Calu3 (cell line): ENCODE measurements around the gene TSLP. TPM values are rescaled to one million over a fixed set of nuclear protein-coding genes. Genes with fewer than 3 reads are reported as not detected.
A peak's percentile ranks its signal among the peaks of the same experiment; 100 is the strongest.

ENCODE experiments used
- BruUV-seq: library from RNA; stranded (reverse); fragments of 400-500 nt; replicated peaks from 2 replicates; lab custom pipeline; 2021; lab: Mats Ljungman, UMichigan
- CTCF ChIA-PET: fragments of 300-600 bp; sonication (Branson Sonifier 250); formaldehyde crosslinking; loops from one replicate; lab custom pipeline; 2022; ENCODE audit warnings: antibody characterized with exemption; lab: Charles Lee
- DNase-seq: peaks from one replicate; pipeline ENCODE4 v3.0.0; 2022
- H3K27ac Mint-ChIP-seq: one replicate; pipeline ENCODE4 v1.8.0; 2022; ENCODE audit warnings: mixed read lengths; ENCODE audit not compliant: unreplicated experiment
- H3K27me3 Mint-ChIP-seq: one replicate; pipeline ENCODE4 v1.8.0; 2022; ENCODE audit warnings: mixed read lengths; ENCODE audit not compliant: unreplicated experiment
- H3K36me3 Mint-ChIP-seq: one replicate; pipeline ENCODE4 v1.8.0; 2022; ENCODE audit warnings: mild to moderate bottlenecking, moderate library complexity, mixed read lengths; ENCODE audit not compliant: insufficient read depth, unreplicated experiment
- H3K4me1 Mint-ChIP-seq: one replicate; pipeline ENCODE4 v1.8.0; 2022; ENCODE audit warnings: mild to moderate bottlenecking, low read depth, mixed read lengths; ENCODE audit not compliant: unreplicated experiment
- H3K4me3 Mint-ChIP-seq: one replicate; pipeline ENCODE4 v1.8.0; 2022; ENCODE audit warnings: mild to moderate bottlenecking, low read depth, moderate library complexity, mixed read lengths; ENCODE audit not compliant: unreplicated experiment
- H3K9me3 Mint-ChIP-seq: one replicate; pipeline ENCODE4 v1.8.0; 2022; ENCODE audit warnings: low read depth, mixed read lengths; ENCODE audit not compliant: unreplicated experiment
- intact Hi-C: fragments of 100-400 bp; cut with micrococcal nuclease; formaldehyde crosslinking; loops from one replicate; pipeline ENCODE4 v1.10.0; 2022; ENCODE audit not compliant: unreplicated experiment
- total RNA-seq: library from RNA; stranded (reverse); gene quantifications from 2 replicates; pipeline ENCODE4 v1.2.3, GENCODE V29; 2022
- TF ChIP-seq, protein P1 (sequence below): fragments of 200-600 bp; IDR thresholded peaks from one replicate; pipeline ENCODE4 v1.8.0; 2022; ENCODE audit warnings: antibody characterized with exemption; ENCODE audit not compliant: unreplicated experiment

The TSLP gene
- total RNA-seq, 1 experiment from 2014 or later = not detected

DNA sequence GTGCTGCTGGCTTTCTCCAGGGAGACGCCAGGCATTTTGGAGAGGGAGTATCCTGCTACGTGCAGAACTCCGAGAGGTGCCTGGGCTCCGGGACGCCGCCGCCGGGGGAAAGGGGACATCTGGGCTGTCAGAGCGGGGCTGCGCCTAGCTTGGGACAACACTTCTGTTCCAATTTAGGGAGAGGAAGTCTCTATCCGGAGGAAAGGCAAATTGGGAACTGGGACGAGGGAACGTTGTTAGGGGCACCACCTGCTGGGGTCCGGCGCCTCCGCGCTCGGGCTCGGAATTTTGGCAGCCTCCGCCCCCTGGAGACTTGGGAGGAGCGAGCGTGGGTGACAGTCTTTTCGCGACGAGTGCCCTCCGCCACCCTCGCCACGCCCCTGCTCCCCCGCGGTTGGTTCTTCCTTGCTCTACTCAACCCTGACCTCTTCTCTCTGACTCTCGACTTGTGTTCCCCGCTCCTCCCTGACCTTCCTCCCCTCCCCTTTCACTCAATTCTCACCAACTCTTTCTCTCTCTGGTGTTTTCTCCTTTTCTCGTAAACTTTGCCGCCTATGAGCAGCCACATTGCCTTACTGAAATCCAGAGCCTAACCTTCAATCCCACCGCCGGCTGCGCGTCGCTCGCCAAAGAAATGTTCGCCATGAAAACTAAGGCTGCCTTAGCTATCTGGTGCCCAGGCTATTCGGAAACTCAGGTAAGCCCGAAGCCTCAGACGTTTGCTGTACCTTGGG lies 1.6 kb downstream of the TSLP start:
- Mint-ChIP-seq H3K27ac (peak overlapping the region; percentile 50), H3K4me1 (peaks cover 32% of the 10 kb centered on the region), H3K27me3 (peaks cover 59% of the 10 kb centered on the region), H3K4me3 (peak overlapping the region; percentile 84), H3K9me3 (no peaks in the 10 kb centered on the region), H3K36me3 (peaks cover 15% of the 10 kb centered on the region)
- intact Hi-C loops = no loop called here
- peak; percentile 35 for DNase-seq
- BruUV-seq = no TSS peak
- TF ChIP-seq, protein P1, sequence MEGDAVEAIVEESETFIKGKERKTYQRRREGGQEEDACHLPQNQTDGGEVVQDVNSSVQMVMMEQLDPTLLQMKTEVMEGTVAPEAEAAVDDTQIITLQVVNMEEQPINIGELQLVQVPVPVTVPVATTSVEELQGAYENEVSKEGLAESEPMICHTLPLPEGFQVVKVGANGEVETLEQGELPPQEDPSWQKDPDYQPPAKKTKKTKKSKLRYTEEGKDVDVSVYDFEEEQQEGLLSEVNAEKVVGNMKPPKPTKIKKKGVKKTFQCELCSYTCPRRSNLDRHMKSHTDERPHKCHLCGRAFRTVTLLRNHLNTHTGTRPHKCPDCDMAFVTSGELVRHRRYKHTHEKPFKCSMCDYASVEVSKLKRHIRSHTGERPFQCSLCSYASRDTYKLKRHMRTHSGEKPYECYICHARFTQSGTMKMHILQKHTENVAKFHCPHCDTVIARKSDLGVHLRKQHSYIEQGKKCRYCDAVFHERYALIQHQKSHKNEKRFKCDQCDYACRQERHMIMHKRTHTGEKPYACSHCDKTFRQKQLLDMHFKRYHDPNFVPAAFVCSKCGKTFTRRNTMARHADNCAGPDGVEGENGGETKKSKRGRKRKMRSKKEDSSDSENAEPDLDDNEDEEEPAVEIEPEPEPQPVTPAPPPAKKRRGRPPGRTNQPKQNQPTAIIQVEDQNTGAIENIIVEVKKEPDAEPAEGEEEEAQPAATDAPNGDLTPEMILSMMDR = no peak
- CTCF ChIA-PET = no interaction called here

DNA sequence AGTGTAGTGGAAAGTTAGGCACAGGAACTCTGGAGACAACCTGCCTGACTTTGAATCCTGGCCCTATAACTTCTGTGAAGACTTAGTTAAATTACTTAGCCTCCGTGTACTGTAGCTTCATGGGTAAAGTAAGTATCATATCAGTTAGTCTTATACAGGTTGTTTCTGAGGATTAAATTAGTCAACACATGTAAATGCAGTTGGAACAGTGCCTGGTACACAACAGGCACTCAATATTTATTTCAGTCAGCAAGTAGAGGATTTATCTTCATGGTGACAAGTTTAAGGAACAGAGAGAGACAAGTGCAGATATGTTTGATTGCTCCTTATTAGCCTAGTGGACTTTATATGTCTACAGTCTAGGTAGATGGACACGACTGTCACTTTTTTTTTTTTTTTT lies 2.7 kb downstream of the TSLP start:
- no peak overlapping the region for H3K27ac Mint-ChIP-seq
- H3K36me3 Mint-ChIP-seq = peaks cover 15% of the 10 kb centered on the region
- no peaks in the 10 kb centered on the region for H3K9me3 Mint-ChIP-seq
- peaks cover 32% of the 10 kb centered on the region for H3K4me1 Mint-ChIP-seq
- TF ChIP-seq, protein P1 = no peak
- CTCF ChIA-PET = no interaction called here
- intact Hi-C loops = no loop called here
- H3K4me3 Mint-ChIP-seq = no peak overlapping the region
- no TSS peak for BruUV-seq
- DNase-seq = no peak
- peaks cover 47% of the 10 kb centered on the region for H3K27me3 Mint-ChIP-seq

DNA sequence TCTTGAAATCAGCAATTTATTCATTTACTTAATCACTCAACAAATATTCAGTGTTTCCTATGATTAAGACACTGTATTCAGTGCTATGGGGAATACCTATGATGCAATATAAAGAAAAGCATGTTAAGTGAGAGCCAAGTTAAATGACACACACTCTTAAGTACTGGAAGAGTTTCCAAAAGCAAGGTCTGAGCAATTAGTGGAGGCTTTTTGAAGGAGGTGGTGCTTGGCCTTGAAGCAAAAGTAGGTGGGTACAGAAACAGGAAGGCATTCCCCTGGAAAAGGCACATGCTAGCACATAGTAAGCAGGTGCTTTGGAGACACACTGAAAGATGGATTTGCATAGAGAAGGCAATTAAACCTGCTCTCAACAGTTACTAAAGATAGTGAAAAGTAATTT lies 4.0 kb downstream of the TSLP start:
- H3K27ac Mint-ChIP-seq = peak overlapping the region; percentile 80
- intact Hi-C loops = no loop called here
- peaks cover 15% of the 10 kb centered on the region for H3K36me3 Mint-ChIP-seq
- CTCF ChIA-PET = no interaction called here
- H3K4me3 Mint-ChIP-seq = no peak overlapping the region
- TF ChIP-seq, protein P1 = no peak
- H3K4me1 Mint-ChIP-seq = peaks cover 32% of the 10 kb centered on the region
- no TSS peak for BruUV-seq
- H3K27me3 Mint-ChIP-seq = peaks cover 34% of the 10 kb centered on the region
- H3K9me3 Mint-ChIP-seq = no peaks in the 10 kb centered on the region
- DNase-seq = no peak

DNA sequence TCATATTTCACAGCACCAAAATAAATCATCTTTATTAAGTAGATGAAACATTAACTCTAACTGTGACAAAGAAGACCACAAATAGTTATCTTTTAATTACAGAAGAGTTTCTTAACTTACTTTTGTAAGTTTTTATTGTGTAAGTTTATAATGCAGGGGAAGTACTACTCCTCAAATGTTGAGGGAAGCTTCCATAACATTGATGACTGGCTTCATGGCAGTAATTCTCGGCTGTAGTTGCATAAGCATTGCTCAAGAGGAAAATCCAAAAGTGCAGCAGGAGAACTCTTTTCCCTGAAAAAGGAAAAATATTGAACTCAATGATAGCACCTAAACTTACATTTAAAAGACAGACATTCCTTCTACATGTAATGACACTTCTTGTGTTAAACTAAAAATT lies 4.6 kb downstream of the TSLP start:
- TF ChIP-seq, protein P1 = no peak
- no peak for DNase-seq
- peak overlapping the region; percentile 80 for H3K27ac Mint-ChIP-seq
- H3K4me1 Mint-ChIP-seq = peaks cover 32% of the 10 kb centered on the region
- no peak overlapping the region for H3K4me3 Mint-ChIP-seq
- peaks cover 15% of the 10 kb centered on the region for H3K36me3 Mint-ChIP-seq
- H3K27me3 Mint-ChIP-seq = peaks cover 32% of the 10 kb centered on the region
- no peaks in the 10 kb centered on the region for H3K9me3 Mint-ChIP-seq
- no TSS peak for BruUV-seq
- CTCF ChIA-PET = no interaction called here
- intact Hi-C loops = no loop called here
